ENCODE measurements around the gene GPR149.
A peak's percentile ranks its signal among the peaks of the same experiment; 100 is the strongest.

Gene GPR149

DNA sequence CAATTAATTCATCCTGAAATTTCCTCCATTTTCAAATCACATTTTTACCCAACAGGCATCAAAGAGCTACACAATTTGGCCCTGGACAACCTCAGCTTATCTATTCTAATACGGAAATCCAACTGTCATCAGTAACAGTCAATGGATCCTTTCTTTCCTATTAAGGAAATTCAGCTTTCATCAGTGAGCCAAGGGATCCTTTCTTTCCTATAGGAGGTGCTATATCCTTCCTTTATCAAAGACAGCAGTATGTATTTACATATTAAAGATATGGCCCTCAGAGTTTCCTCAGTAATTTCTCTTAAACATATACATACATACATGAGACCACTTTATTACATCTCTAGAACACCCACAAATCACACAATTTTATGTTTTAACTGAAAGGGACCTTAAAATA, 115.8 kb downstream of the GPR149 start:
- TF ChIP-seq, protein P1, sequence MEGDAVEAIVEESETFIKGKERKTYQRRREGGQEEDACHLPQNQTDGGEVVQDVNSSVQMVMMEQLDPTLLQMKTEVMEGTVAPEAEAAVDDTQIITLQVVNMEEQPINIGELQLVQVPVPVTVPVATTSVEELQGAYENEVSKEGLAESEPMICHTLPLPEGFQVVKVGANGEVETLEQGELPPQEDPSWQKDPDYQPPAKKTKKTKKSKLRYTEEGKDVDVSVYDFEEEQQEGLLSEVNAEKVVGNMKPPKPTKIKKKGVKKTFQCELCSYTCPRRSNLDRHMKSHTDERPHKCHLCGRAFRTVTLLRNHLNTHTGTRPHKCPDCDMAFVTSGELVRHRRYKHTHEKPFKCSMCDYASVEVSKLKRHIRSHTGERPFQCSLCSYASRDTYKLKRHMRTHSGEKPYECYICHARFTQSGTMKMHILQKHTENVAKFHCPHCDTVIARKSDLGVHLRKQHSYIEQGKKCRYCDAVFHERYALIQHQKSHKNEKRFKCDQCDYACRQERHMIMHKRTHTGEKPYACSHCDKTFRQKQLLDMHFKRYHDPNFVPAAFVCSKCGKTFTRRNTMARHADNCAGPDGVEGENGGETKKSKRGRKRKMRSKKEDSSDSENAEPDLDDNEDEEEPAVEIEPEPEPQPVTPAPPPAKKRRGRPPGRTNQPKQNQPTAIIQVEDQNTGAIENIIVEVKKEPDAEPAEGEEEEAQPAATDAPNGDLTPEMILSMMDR (conservative IDR thresholded peaks at IDR 0.05), result no peak
- H3K27ac ChIP-seq, result no peak overlapping the region

GRCh38 chr3:154310840-154311239, 119.2 kb downstream of the GPR149 start:
- TF ChIP-seq, protein P1 (conservative IDR thresholded peaks at IDR 0.05), result no peak
- no peak overlapping the region for H3K27ac ChIP-seq

DNA sequence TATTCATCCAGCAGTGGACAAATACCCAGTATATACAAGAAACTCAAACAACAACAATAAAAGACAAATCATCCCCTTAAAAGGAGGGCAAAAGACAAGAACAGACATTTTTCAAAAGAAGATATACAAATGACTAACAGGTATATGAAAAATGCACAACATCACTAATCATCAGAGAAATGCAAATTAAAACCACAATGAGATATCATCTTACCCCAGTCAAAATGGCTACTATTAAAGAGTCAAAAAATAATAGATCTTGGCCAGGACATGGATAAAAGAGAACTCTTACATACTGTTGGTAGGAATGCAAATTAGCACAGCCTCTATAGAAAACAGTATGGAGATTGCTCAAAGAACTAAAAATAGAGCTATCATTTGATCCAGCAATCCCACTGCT, 122.6 kb downstream of the GPR149 start:
- H3K27ac ChIP-seq, result no peak overlapping the region
- TF ChIP-seq, protein P1 (conservative IDR thresholded peaks at IDR 0.05), result no peak

DNA sequence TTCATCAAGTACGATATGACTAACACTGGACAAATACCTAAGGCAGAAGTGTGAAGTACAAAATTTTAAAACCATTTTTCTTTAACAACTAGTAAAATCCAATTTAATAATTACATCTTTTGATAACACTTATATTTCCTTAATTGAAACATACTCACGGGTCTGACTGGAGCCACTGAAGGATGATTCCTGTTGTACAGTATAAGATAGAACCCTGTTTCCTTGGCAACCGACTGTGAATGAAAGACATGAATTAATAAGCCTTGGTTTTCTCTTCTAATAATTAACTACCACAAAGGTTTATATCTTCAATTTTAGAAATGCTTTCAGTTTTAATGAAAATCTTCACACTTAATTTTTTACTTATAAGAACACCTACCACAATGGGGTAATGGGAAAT, 125.1 kb downstream of the GPR149 start:
- TF ChIP-seq, protein P1 (conservative IDR thresholded peaks at IDR 0.05), result no peak

DNA sequence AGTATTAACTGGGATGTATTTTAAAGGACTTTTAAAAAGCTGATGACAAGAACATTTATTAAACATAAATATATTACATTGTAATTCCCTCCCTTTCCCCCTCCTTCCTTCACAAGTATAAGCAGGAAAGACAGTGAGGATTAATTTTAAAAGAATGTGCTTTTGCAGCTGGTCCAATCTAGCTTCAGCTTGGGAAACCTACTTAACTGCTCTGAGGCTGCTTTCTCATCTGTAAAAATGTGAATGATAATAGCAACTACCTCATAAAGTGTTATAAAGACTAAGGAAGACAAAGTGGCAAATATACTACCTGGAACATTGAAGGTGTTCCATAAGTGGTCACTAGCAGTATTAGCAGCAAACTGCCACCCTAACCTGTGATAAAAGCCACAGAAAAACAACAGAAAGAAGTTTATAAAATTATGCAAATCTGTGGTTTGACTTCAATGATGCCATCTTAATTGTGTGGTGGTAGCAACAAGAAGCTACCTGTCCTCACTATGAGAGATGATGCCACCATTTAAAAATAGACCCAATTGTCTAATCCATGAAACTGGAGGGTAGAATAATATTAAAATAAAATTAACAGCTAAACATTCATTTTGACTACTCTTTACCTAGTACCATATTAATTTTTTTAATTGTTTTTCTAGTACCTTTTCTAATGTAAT, 125.7 kb downstream of the GPR149 start:
- H3K27ac ChIP-seq, result no peak overlapping the region
- TF ChIP-seq, protein P1 (conservative IDR thresholded peaks at IDR 0.05), result no peak

More for the DNA sequence above, 125.1 kb downstream of the GPR149 start:
- H3K27ac ChIP-seq, result no peak overlapping the region

GRCh38 chr3:154301561-154301960, 128.4 kb downstream of the GPR149 start:
- no peak overlapping the region for H3K27ac ChIP-seq
- TF ChIP-seq, protein P1 (conservative IDR thresholded peaks at IDR 0.05), result peak; percentile 34; the same call in 1 of the 2 replicates

GRCh38 chr3:154294016-154294415, 136.0 kb downstream of the GPR149 start:
- TF ChIP-seq, protein P1 (conservative IDR thresholded peaks at IDR 0.05), result no peak
- H3K27ac ChIP-seq, result no peak overlapping the region
